T-helper 1 cell treated with Interleukin-12 subunit alpha and Interleukin-12 subunit beta and Interleukin-4 antibody, amounts not matched to agents 30 ng/mL and 1 ng/mL, for 36 hours (primary cell): Measurements from ENCODE around the gene PPHLN1. TPM values are rescaled to one million over a fixed set of nuclear protein-coding genes. Genes with fewer than 3 reads are reported as not detected.

Source experiments
- intact Hi-C: fragments of 100-400 bp; cut with micrococcal nuclease; formaldehyde crosslinking; loops from one replicate; pipeline ENCODE4 v1.15.1; 2024
- total RNA-seq: library from RNA; stranded (reverse); gene quantifications from 2 replicates; pipeline ENCODE4 v1.2.3, GENCODE V29; 2022

Gene PPHLN1
- total RNA-seq, 1 donor from 2014 or later: 83.8 TPM

DNA sequence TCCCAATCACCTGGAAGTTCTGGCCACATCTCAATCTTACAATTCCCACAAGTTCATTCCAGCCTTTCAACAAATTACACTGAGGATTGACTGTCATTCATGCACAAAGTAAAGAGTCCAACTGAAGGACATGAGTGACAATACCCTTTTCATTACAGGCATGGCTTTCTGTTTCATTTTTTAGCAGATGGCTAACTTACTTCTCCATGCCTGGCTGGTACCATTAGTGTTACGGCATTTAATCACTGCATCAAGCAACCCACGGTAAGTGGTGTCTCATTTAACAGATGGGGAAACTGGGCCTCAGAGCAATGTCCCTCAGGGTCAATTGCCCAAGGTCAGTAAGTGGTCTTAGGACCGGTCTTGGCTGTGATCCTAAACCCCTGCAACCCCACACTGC is 149.1 kb downstream of the PPHLN1 start:
- intact Hi-C loops: no loop called here

DNA sequence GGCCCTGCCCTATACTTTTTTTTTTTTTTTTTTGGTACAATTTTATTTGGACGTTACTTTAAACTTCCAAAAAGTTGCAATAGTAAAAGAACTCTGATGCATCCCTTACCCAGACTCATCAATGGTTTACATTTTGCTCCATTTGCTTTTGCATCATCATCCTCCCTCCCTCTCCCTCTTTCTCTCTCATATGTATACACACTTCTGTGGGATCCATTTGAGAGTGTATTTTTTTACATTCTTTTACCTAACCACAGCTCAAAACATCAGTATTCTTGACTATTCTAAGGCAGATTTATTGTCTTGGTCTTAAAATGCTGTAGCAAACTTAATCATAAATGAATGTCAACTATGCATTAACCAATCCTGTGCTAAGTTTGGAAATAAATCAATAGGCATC is 152.0 kb downstream of the PPHLN1 start:
- intact Hi-C loops: no loop called here

DNA sequence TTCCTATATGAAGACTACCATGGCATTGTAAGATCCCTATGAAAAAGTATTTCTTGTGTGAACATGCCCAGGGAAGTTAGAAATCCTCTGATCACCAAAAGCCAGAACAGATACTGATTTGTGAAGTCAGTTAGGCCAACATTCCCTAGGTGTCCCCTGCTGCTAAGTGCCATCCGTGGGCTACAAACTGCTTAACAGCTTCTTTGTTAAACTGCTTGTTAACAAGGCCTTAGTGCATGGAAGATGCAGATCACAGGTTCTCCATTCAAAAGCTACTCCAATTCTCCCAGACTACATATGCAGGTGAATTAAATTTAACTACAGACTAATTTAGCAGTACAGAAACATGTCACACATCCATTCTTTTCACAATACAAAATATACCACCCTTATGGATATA is 155.4 kb downstream of the PPHLN1 start:
- intact Hi-C loops: loop anchor here (5.0 to 10.0 kb wide), 5 partner anchors 106 to 1403 kb away; partner anchors contain the start of genes PRICKLE1 and YAF2

DNA sequence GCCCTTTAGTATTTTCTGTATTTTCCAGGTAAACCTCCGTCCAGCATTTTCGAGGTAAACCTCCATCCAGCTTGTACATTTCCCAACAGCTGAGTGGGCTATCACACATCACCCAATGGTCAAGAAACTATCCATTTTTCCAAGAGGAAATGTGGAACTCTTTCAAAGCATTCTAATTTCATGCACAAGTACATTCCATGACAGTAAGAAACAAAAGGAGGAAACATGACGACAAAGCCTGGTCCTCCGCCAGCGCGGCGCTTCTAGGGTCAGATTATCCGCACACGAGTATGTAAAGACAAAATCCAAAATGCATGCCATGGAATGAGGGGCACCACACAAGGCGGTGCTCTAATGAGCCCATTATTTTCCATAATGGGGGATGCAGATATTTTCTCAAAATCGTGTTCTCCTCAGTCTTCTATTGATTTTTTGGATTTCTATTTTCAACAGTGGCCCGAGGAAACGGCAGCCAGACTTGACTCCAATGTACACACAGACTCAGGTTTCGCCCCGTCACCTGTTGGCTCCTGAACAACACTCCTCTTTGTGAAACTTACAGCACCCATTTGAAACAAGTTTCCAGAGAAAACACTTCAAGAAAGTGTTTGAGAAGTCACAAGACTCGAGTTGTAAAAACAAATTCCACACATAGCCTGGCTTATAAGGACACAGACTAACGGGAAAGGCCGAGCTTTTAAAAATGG is 156.2 kb downstream of the PPHLN1 start:
- intact Hi-C loops: loop anchor here (5.0 to 10.0 kb wide), 5 partner anchors 105 to 1403 kb away; partner anchors contain the start of genes PRICKLE1 and YAF2

DNA sequence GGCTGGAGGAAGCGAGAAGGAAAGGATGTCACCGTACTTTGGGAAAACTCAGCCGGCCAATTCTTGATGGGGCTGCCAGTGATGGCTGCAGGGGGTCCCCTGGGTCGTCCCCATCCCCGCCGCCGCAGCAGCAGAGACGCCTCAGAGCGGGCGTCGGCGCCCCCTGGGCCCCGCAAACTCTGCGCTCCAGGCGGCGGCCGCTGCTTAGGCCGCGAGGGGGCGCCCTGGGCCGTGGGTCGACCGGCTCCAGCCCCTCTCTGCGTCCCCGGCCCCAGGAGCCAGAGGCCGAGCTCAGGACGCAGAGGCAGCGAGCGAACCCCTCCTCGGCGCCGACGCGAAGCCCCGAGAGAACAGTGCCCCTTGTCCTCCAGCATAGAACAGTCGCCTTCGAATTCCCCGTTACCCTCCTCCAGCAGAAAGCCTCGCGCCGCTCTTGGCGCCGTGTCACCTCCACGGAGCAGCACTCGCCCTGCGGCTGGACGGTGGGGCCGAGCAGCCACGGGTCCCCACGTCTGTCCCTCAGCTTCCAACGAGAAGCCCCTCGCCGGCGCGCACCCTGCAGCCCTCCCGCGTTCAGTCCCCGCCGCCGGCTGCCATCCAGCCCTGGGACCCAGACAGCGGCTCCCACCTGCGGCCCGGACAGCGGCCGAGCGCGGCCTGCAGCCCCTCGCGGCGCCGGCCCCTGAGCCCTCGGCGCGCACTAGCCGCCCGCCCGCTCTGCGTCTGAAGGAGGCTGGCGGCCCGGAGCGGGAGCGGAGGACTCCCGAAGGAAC is 157.0 kb downstream of the PPHLN1 start:
- intact Hi-C loops: loop anchor here (1.0 to 10.0 kb wide), 6 partner anchors 86 to 1402 kb away; partner anchors contain the start of genes PRICKLE1 and YAF2

DNA sequence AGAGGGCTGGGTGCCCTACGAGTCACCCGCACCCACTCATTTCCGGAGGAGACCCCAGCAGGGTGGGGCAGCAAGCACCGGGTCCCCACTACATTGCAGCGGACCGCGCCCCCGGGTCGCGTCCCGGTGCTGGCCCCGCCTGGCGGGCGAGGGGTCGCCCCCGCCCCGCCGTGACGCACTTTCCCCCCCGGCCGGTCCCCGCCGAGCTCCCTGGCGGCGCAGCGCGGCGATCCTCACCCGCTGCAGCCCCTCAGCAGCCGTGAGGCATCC is 157.5 kb downstream of the PPHLN1 start:
- intact Hi-C loops: loop anchor here (1.0 to 10.0 kb wide), 6 partner anchors 86 to 1401 kb away; partner anchors contain the start of genes PRICKLE1 and YAF2

DNA sequence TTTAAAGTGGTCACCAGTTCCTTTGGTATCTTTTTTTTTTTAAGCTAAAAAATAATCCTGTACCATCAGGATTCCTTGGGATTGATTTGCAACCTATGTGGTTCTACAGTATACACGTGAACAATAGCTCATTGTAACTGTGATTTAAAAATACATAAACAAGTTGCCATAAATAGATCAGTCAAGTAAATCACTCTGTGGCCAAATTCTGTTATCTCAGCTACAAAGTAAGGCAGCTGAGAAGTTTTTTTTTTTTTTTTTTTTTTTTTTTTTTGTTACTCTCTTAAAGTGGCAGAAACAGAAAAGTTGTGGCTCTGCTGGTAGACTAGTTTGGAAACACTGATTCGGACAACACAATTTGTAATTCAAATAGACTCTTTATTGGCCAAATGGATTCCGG is 159.0 kb downstream of the PPHLN1 start:
- intact Hi-C loops: loop anchor here (5.0 to 10.0 kb wide), 5 partner anchors 102 to 1400 kb away; partner anchors contain the start of genes PRICKLE1 and YAF2

DNA sequence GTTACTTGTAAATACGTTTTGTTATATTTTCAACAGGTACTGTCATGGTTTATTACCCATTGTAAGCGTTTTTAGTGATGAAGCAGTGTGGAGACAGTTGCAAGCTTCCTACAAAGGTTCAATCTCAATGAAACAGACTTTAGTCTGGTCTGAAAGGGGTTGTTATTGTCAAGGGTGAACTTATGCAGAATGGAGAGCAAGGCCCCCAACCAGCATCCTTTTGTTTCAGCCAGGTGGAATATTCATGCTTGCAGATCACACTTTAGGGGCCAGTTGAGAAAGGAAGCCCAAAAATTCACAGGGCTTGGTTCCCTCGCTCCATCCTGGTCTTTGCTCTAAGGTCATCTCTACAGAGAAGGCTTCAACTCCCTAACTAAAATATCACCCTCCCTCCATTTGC is 159.9 kb downstream of the PPHLN1 start:
- intact Hi-C loops: loop anchor here (10.0 kb wide), 2 partner anchors 1249 to 1399 kb away; no protein-coding TSS in a partner anchor

DNA sequence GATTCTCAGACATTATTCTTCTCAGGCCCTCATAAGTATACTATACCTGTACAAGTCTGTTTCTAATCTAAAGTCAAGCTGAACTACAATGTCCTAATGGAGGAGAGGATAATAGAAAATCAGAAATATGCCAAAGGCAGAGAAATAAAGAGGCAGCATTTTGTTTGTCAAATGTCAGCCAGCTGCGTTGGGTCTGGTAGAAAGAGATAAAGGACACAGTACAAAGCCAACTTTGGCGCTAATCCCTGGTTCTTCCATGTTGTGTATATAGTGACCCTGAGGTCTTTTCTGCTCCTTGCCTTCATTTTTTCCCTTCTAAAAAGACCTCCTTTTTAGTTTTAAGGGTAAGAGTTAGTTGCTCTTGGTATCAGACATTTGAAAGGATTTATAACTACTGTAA is 160.4 kb downstream of the PPHLN1 start:
- intact Hi-C loops: loop anchor here (10.0 kb wide), 2 partner anchors 1248 to 1398 kb away; no protein-coding TSS in a partner anchor

DNA sequence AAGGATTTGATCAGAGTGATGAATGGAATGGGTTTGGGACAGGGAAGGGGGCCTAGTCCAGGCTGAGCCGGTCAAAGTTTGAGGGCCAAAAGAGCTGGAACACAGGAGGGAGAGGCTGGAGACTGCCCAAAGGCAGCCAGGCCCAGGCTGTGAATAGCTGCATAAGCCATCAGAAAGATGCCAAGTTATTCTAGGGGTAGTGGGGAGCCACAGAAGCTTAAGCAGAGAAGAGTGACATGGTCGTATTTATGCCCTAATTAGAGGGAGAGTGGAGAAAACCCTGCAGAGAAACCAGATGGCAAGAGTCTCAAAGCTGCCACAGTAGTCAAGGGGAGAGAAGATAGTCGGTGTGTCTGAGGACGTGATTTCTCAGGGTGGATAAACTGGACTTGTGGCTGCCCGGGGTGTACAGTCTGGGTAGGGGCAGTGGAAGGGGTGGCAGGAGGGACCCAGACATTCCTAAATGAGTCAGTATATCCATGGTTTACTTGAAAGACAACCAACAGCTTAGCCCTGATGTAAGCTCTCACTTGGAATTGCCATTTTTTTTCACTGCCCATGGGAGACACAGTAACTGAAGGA is 164.4 kb downstream of the PPHLN1 start:
- intact Hi-C loops: no loop called here

Other genes starting within 250 kb of the PPHLN1 start
- 9.6 and 9.9 TPM in 2 replicates for gene GXYLT1, start 181.3 kb upstream of the PPHLN1 start, total RNA-seq
- gene YAF2, start 87.9 kb upstream of the PPHLN1 start, total RNA-seq: 51.5 and 53.1 TPM in 2 replicates
- gene ZCRB1, start 73 bp upstream of the PPHLN1 start, total RNA-seq: 41.2 and 46.3 TPM in 2 replicates